Activated CD8-positive, alpha-beta memory T cell treated with anti-CD3 and anti-CD28 coated beads for 24 hours (primary cell): ENCODE measurements around the gene METTL18.
"Not testable (repeated sequence)": the region's sequence is repeated elsewhere in the genome, so short reads cannot be mapped to it uniquely, and the experiment has no call there.

Experiments
- DNase-seq: peaks from one replicate; pipeline ENCODE4 v3.0.0-alpha.2; 2020

Gene METTL18

DNA sequence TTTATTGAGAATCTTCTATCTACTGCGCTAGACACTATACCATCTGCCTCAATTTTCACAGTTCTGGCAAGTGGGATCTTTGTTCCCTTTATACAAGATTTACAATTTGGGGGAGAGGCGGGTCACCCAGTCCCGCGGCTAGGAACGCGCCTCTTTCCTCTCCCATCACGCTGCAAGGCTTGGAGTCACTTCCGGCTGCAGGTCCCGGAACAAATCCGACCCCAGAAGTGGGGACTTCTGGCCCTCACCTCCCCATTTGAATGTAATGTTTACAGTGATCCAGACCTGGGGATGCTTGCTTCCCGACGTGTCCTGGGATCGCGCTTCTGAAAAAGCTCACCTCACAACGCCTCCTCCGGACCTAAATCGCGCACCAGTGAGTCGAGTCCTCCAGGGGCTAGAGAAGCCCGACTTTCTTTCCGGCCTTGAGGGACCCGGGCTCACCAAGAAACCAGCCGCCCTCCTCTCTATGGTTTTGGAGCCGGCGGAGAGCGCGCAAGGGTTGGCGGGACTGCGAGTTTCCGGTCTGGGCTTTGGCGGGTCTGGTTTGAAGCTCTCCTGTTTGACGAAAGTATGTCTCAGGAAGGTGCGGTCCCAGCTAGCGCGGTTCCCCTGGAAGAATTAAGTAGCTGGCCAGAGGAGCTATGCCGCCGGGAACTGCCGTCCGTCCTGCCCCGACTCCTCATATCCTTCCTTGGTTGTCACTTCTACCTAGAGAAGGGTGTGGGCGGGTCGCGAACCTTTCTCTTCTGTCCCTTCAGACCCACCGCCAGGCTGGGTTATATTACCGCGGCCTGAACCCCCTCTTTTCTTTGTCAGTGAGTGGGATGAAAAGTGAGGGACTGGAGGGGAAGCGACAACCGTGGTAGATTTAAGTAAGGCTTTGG is at the start of gene METTL18:
METTL18 (minus strand) TSS at position 378 of the 887 bp plus-strand sequence. CDS start 1,212 bp downstream, outside the sequence.
- DNase-seq: peak; percentile 93

DNA sequence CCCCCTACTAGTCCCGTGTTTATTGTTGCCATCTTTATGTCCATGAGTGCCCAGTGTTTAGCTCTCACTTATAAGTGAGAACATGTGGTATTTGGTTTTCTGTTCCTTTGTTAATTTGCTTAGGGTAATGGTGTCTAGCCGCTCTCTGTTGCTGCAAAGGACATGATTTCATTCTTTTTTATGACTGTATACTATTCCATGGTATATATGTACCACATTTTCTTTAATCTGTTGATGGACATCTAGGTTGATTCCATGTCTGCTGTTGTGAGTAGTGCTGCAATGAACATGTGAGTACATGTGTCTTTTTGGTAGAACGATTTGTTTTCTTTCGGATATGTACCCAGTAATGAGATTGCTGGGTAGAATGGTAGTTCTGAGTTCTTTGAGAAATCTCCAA is 44.2 kb upstream of the METTL18 start:
- DNase-seq: no peak

DNA sequence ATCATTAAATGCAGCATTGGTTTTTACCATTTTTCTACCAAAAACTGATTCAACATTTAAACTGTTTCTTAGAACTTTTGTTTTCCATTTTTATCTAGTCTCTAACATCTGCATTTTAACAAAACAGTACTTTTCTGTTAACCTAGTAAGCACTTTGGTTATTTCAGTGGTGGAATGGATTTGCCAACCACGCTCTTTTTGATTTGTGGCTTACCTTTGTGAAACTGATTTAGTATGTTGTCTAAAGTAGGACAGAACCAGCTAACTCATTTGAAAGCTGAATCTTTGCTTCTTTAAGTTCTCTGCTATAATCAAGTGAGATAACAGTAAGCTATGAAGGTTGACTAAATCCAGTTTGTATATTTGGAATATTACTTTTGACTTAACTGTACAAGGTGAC is 41.5 kb upstream of the METTL18 start:
- no peak for DNase-seq

DNA sequence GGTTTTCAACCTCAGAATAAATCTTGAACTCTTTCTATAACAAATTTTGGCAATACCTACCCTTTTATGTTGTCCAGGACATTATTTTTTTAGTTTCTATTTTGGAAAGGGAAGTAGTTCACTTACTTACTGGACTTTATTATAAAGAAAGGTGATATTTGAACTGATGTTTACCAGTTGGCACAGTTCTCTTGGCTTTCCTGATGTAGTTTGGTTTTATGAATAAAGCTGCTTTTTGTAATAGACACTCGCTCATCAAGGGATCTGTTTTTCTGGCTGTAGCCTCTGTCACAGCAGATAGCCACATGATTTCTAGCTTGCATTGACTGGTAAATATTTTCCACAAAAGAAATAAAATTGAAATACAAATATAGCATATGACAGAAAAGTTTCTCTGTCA is 40.9 kb upstream of the METTL18 start:
- no peak for DNase-seq

GRCh38 chr1:169834869-169835268 is 40.2 kb upstream of the METTL18 start:
- DNase-seq: no peak

DNA sequence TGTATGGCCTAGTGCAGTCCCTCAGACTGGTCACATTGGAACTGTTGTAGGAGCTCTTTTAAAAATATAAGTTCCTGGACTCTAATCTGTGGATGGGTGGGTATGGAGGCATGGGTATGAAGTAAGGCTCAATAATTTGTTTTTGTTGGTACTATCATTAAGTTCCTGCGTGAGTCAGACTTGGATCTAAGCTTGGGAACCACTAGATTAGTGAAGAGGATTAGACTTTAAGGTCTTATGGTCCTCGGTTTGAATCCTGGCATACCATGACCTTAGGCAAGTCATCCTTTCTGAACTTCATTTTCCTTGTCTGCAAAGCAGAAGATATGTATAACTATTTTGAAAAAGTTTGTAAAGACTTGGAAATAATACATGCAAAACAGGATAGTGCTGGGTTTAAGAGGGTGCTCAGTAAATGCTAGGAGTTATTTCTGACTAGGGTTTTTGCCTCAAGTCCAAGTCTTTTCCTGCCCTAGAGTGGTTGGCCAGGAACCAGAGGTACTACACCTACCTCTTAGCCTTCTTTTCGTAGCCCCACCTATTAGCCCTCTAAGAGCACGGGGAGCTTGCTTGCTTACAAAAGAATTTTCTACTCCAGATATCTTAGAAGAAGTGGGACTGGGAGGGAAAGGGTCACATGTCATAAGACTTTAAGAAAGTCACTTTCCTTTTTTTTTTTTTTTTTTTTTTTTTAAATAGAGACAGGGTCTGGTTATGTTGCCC is 38.6 kb upstream of the METTL18 start:
- no peak for DNase-seq

DNA sequence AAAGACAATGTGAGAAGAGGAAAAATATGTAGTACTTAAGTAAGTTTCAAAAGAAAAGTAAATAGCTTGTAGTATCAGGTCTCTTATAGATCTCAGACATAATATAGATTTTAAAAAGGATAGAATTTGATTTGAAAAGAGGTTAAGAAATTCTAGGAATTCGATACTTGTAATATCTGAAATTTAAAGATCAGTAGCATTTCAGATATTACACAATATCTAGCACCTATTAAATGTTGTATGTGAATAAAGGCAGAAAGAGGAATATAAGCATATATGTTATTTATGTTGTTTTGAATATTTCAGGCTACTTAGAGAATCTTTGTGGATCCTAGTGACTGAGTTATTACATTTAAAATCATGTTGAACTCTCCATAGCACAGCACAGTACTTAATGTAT is 35.0 kb upstream of the METTL18 start:
- DNase-seq: no peak

DNA sequence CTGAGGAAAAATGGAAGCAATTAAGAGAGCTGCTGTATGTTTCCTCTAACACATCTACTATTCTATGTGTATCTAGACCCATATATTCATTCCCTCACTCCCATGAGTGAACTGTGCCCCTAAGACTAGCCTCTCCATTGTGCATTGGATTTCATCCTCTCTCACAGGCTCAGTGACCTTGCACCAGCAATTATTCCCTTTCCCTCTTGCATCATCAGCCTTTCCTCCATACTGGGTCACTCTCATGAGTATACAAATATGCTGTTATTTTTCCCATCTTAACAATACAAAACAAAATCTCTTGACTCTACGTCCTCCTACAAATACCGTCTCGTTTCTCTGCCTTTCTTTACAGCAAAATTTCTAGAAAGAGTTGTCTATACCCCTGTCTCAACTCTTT is 29.4 kb upstream of the METTL18 start:
- DNase-seq: no peak

DNA sequence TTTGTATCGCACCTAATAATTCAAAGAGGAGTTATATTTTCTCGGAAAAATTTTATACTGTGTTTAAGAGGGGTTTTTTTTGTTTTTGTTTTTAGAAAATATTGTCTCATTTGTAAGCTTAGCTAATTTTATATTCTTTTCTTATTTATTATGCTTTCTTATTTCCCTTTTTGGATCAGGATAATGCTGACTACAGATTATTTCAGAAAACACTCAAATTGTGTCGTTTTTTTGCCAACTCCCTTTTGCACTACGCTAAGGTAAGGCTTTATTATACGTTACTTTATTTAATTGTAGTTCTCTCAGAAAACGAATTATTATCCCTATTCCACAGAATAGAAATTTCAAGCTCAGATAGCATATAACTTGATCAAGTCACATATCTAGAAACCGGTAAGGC is 26.8 kb upstream of the METTL18 start:
- DNase-seq: no peak

DNA sequence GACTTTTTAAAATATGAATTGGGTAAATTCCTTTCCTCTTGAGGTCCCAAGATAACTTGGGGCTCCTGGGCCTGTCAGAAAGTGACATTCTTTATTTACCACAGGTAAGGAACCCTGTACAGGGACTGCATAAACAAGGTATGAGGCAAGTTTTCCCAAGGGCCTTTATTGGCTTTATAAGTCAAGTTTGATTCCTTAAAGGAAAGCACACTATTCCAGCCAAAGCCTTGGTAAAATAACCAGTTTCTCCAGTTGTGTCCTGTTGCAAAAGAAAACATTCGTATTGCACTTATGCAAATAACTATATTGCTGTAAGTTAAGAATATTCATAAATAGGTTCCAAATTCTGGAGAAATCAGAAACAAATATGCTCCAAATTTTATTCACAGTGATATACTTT is 21.9 kb upstream of the METTL18 start:
- DNase-seq: no peak

DNA sequence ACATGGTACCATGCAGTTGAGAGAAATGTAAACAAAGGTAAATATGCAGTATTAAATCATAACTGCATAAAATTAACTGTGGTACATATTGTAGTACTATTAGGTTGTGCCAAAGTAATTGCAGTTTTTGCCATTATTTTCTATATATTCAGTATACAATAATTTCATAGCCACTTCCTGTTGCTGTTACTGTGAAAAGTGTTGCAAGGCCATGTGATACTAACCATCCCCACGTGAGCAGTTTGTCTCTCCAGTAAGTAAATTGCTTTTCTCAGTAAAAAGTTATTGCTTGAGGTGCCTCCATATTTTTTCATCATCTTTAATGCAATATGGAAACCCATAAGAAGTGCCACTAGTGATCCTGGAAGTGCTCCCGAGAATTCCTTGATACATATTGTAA is 19.6 kb upstream of the METTL18 start:
- no peak for DNase-seq

- no peak for DNase-seq
Observed at GRCh38 chr1:169812131-169812530, 17.4 kb upstream of the METTL18 start.

- not testable (repeated sequence) for DNase-seq
Observed at GRCh38 chr1:169811418-169812035, 16.8 kb upstream of the METTL18 start.

DNA sequence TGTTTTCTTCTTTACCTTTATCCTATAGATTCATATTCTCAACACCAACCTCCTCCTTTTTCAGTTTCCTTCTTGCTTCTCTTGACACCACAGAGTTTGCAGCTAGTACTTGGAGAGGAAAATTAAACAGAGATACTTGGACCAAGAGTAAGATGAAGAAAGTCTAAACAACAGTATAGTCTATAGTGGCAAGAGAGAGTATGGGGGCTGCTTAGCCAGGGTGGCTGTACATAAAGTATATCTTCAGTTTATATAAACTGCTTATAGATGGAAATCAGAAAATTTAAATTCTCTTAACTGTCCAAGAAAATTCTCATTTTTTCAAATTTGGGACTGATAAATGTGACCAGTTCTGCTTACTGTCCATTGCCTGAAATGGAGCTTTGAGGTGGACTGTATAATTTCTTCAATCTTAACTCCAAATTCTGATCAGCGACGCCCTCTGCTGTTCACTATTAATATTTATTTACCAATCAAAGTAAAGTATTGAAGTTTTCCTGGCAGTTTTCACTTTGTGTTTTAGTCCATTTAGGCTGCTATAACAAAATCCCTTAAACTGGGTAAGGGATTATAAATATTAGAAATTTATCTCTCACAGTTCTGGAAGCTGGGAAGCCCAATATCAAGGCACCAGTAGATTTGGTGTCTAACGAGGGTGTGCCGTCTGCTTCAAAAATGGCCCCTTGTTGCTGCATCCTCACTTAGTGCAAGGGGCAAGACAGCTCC is 14.8 kb upstream of the METTL18 start:
- DNase-seq: no peak

GRCh38 chr1:169804941-169805340 is 10.2 kb upstream of the METTL18 start:
- DNase-seq: no peak

DNA sequence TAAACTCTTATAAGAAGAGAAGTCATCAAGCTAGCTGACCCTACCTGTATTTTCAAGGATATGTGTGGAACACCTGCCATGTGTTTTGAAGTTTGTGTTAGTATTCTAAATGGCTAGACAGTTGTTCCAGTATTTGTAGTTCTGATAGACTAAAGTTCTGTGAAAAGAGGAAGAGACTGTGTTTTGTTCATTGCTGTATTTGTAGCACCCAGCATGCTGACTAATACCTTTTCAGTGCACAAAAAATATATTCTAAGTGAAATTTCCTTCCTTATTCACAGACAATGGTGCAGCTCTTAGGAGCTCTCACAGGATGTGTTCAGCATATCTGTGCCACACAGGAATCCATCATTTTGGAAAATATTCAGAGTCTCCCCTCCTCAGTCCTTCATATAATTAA is 8.2 kb upstream of the METTL18 start:
- DNase-seq: no peak

DNA sequence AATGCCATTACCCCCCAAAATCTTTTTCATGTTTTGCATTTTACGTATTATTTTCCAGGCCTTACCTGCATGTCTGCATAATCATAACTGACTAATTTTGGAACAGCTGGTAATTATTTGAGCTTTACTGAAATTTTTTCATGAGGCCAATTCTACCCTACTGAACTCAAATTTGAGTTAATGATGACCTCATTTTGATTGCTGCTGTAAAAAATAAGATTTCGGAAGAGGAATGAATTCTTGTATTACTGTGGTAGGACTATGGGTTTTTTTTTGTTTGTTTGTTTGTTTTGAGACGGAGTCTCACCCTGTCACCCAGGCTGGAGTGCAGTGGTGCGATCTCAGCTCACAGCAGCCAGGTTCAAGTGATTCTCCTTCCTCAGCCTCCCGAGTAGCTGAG is 2.6 kb upstream of the METTL18 start:
- no peak for DNase-seq

DNA sequence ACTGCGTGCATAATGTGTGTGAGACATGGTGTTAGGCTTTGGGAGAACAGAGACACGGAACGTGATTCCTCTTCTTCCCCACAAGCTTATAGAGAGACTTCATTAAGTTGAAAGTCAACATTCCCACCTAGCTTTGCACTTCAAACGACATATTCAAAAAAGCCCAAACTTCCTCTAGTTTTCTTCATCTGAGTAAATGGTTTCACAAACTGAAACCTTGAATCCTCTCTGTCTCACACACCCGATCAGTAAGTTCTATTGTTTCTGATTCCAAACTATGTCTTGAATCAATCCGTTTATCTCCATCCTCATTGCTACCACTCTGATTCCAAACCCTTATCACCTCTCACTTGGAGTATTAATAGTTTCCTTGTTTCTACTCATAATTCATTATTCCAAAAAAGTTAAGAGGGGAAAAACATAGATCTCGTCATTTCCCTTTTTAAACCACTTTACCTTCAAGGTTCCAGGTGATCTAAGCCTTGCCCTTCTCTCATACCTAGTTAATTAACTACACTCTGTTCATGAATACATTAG is 1.6 kb upstream of the METTL18 start:
- no peak for DNase-seq

GRCh38 chr1:169795687-169796086 is 980 bp upstream of the METTL18 start:
- no peak for DNase-seq

- DNase-seq: no peak
Observed at GRCh38 chr1:169793730-169794129, 977 bp downstream of the METTL18 start.

DNA sequence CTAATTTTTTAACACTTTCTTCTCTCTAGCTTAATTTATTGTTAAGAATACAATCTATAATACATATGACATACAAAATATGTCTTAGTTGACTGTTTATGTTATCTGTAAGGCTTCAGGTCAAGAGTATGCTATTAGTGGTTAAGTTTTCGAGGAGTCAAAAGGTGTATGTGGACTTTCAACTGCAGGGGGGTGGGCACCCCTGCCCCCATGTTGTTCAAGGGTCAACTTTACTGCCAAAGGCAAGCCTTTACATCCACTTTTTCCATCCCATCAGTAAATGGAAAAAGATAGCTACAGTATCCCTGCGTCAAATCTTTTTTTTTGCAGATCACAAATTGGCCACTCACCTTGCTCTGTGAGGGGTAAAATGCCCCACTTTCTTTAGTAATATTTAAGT is 6.3 kb downstream of the METTL18 start:
- DNase-seq: no peak

DNA sequence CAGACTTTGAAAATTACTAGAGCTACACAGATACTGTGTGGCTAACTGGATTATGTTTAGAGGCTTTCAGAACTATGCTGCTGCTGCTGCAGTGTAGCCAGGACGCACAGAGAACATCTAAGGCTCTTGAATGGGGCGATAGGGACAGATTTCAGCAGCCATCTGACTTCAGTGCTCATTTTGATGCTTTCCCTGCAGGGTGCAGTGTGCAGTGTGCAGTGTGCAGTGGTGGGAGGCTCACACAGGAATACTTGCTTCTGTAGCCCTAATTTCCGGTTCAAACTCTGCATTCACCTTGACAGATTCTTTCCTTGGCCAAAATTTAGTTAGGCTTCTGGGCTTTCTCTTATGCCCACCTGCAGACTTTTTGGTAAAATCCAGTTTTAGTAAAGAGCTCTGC is 7.7 kb downstream of the METTL18 start:
- DNase-seq: no peak

- no peak for DNase-seq
Observed at GRCh38 chr1:169785267-169785666, 9.4 kb downstream of the METTL18 start.
